Brain pericyte (primary cell): ENCODE measurements around the gene COP1.
"Not testable (repeated sequence)": the region's sequence is repeated elsewhere in the genome, so short reads cannot be mapped to it uniquely, and the experiment has no call there.

Experiments
- DNase-seq: peaks from one replicate; pipeline ENCODE4 v3.0.0-alpha.2; 2012; ENCODE audit warnings: low read depth, low spot score

The COP1 gene

DNA sequence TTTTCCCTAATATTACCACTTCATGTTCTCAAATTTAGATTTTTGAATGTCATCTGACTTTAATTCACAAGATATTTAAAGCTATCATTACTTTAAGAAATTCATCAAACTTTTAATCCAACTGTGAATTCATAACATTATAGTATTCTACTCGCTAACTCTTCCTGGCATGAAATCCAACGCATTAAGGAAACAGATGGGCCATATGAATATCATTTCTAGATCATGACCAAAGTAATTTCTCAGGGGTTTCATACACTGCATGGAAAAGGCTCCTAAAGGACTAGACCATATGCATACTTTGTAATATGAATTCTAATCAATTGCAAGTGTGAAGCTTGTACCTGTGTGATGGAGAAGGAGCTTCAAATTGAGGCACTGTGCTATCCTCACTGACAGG, 72.4 kb downstream of the COP1 start:
- DNase-seq = no peak

DNA sequence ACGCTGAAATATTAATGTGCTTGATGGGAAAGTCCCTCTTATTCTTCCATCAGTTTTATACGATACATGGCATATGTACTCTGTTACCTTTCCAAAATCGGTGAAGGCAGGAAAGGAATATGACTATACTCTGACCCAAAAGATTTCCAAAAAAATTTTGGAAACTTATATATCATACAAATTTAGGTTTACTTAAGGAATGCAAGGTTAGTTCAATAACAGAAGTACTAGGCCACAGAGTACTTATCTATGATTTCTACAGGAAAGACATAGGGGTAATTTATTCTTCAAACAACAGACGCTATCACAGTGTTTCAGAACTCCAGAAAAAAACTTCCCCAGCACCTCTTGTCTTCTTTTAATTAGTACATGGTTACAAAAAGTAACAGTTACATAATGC, 84.8 kb downstream of the COP1 start:
- DNase-seq = no peak

DNA sequence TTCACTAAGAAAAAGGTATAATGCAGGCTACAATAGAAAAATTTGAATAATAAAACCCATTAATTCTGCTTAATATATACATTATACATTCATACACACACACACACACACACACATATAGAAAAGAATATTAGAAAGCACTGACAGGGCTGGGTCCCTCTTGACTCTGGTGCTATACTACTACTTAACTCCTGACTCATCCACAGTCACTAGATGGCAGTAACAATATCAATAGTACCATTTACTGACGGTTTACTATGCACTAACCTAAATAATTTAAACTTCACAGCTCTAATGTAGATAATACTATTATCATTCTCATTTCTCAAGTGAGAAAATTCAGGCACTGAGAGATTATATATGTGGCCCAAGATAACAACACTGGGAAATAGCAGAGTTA, 87.5 kb downstream of the COP1 start:
- no peak for DNase-seq

DNA sequence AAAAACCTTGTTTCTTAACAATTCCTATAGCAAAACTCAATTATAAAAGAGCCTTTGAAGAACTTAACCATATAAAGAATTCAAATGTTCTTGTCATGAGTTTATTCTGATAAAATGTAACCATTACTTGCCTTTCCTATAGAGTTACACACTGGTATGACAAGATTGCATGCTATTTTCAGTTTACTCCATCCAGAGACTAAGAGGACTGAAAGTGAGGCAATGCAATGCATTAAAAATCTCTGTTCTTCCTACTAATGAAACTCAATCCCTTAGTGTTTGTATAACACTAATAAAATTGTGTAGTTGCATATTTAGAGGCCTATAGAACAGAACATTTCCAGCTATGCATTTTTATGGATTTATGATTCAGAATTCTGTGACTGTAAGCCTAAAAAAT, 88.1 kb downstream of the COP1 start:
- no peak for DNase-seq

DNA sequence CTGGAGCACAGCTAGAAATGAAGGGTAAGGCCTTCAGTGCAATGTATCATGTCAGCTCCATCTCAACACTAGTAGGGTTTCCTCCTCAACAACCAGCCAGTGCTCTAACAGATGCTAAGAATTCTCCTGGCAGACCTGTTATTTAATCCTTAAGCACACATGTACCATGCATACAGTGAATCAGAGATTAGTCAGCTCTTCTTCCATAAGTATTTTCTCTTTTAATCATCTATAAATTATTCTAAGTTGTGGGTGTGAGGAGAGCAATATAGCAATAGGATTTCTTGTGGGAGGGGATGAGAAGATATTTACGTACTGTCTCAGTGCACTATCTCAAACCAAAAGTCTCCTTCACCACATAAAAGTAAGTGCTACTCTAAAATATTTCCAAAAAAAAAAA, 95.3 kb downstream of the COP1 start:
- DNase-seq = no peak

DNA sequence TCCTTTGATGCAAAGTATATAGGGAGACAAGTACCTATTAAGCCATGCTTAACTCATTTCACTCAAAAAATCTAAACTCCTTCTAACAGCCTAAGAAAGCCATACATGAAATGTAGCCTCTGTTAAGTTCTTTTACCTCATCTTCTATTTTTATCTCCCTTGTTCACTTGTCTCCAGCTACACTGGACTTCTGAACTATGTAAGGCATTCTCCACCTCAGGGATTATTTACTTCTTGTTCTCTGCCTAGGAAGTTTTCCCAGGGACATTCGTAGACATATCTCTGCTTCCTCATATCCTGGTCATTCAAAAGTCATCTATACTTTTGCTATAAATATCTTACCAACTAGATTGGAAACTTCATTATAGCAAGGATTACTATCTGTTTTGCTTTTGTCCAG, 96.9 kb downstream of the COP1 start:
- no peak for DNase-seq

DNA sequence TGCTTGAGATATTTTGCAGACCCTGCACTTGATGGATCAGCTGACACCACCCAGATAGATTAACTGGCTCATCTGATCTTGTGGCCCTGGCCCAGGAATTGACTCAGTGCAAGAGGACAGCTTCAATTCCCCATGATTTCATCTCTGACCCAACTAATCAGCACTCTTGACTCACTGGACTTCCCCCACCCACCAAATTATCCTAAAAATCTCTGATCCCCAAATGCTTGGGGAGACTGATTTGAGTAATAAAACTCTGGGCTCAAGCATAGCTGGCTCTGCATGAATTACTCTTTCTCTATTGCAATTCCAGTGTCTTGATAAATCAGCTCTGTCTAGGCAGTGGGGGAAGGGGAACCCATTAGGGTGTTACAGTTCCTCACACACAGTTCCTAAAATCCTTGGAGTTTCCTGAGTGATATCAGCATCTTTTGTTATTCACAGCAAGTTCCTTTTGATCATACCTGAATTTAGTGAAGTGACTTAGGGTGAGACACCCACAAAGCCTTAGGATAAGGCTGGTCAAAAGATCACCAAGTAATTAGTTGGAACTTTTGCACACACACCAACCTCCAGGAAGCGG, 104.2 kb downstream of the COP1 start:
- DNase-seq = no peak

DNA sequence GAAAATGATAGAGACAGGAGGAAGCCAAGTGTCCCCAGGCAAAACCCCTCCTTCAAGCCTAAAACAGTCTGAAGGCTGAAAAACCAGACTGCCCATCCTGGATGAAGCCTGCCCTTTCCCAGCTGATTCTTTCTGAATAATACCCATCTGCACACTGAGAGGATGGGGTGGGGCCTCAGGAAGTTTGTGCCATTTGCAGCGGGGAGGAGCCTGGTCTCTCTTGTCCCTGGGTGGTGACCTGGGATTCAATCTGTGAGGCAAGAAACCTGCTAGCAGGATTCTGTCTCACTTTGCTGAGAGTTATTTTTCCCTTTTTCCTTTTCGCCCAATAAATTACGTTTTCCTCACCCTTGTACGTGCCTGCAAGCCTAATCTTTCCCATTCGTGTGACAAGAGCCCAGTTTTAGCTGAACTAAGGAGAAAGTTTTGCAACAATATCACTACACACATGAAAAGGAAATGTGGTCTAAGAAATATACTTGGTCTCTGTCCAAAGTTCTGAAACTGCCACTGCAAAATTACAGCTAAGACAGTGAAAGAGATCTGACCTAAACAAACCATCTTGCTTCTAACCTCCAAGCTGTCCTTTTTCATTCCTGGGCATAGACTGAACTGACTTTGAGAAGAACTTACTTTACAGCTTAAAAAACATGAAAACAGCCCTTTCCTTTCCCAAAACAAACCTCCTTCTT, 105.0 kb downstream of the COP1 start:
- no peak for DNase-seq

DNA sequence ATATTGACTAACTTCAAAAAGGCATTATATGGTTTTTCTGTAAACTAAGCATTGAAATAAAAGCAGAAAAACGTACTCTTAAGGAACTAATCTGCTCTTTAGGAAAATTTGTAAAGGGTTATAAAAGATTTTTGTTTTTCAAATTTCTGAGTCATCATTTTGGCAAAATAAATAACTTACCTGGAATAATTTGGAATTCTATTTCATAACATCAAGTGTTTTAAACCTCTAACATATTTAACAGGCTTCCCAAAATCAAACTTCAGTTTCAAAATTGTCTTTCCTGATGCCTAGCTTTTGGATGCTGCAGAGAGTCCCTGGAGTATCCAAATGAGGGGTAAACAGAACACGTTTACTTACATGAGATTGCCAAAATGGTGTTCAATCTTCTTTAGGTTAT, 108.5 kb downstream of the COP1 start:
- no peak for DNase-seq

DNA sequence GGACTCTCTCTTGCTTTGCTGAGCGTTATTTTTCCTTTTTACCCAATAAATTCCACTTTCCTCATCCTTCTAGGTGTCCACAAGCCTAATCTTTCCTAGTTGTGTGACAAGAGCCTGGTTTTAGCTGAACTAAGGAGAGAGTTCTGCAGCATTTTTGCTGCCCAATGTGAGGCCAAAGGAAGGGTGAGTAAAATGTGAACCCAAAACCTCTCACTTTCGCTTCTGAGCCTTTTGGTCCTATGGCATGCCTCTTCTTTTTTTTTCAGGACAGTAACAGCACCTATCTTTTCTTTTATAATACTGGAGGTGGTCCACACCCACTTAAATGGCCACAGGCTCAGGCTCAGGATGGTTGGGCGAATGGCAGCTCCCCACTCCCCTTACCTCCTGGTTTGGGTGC, 111.1 kb downstream of the COP1 start:
- no peak for DNase-seq

DNA sequence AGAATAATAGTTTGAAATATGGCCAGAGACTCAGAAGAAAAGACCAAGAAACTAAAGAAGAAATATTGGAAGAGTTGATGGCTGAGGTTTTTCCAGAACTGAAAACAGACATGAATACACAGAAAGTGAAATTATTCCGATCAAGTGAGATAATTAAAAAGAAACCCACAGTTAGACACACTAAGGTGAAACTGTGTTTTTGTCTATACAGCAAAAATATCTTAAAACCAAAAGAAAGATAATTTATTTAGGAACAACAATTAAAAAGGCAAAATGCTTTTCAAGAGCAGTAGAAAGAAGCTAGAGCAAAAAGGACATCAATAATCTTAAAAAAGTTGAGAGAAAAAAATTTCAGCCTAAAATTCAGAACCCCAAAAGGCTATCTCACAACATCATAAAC, 116.3 kb downstream of the COP1 start:
- DNase-seq = no peak

DNA sequence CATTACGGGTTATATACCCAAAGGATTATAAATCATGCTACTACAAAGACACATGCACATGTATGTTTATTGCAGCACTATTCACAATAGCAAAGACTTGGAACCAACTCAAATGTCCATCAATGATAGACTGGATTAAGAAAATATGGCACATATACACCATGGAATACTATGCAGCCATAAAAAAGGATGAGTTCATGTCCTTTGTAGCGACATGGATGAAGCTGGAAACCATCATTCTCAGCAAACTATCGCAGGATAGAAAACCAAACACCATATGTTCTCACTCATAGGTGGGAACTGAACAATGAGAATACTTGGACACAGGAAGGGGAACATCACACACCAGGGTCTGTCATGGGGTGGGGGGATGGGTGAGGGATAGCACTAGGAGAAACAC, 119.3 kb downstream of the COP1 start:
- not testable (repeated sequence) for DNase-seq

DNA sequence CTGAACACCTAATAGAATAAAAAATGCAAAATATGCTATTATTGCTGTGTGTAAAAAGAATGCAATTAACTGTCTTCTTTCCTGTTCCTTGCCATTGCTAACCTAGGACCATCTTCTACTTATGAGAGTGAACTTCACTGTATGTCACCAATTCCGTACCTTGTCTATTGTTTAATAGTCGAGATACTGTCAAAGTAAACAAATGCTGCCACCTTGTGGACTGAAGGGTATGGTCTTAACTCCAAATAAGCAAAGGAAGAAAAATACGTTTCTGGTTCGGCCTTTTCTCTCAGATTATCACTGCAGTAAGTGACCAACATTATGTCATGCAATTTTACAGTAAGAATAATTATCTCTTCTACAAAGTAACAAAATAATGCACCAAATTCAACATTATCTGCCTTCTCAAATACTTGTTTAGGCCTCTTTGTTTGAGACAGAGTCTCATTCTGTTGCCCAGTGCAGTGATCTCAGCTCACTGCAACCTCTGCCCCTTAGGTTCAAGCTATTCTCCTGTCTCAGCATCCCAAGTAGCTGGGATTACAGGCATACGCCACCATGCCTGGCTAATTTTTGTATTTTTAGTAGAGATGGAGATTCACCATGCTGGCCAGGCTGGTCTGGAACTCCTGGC, 133.4 kb downstream of the COP1 start:
- peak; percentile 22 for DNase-seq

DNA sequence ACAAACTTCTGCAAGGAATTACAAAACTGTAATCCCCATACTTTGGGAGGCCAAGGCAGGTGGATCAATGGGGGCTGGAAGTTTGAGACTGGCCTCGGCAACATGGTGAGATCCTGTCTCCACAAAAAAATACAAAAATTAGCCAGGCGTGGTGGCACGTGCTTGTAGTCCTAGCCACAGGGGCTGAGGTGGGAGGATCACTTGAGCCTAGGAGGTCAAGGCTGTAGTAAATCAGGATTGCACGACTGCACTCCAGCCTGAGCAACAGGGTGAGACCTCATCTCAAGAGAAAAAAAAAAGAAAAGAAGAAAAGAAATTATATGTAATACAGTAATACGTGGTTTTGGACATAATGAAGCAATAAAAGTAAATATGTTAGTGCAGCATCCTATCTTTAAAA, 138.2 kb downstream of the COP1 start:
- no peak for DNase-seq

DNA sequence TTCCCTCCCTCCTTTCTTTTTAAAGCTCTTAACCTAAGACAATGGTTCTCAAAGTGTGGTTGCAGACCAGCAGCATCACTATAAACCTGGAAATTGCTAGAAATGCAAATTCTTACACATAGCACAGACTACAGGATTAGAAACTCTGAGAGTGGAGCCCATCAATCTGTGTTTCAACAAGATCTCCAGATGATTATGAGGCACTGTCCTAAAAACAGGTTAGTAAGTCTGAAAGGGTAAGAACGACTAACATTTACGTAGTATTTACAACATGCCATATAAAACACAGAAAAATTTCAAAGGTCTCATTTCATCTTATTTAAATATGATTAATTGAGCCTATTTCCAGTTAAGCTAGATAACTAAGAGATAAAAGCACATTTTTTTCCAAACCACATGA, 138.8 kb downstream of the COP1 start:
- DNase-seq = no peak

DNA sequence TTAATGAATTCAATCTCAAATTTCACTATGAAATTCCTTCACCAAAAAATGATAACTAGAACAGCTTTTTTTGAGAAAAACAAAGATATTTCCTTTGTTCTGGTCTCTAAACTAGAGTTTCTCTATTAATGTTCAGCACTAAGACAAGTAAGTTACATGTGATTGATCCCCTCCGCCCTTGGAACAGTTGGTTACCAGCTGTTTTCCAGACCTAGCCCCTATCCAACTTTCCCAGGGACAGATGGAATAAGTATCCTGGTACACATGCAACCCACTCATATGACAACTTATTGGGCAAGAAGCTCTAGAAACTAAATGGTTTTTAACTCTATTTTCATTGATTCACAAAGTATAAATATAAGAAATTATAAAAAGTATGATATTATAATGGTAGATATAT, 140.4 kb downstream of the COP1 start:
- no peak for DNase-seq

DNA sequence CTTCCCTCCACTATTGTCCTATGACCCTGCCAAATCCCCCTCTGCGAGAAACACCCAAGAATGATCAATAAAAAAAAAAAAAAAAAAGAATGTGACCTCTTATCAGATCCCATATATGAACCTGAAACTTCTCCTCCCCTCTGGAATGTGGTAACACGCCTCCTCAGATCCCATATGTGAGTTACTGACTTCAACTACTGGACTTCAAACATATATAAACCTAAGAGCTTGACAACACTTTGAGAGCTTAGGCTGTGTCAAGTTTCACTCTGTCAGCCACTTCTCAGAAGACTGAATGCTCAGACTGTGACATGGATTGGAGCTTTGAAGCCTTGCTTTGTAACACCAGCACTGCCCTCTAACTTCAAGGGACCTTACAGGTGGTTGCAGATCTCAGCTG, 148.4 kb downstream of the COP1 start:
- DNase-seq = no peak

DNA sequence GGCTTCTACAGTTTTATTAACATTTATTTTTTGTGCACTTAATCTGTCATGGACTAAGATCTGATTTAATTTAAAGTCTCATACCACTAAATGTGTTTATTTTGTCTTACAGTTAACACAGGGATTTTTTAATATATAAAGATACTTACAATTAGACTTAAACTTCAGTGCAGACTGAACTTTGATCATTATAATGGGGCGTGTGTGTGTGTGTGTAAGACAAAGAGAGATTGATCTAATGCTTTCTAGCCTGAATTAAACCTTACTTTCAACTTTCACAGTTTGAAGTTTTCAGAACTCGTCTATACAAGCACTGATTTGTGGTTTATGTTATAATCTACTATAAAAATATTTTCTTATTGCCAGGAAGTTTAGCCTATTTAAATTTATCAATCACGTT, 150.8 kb downstream of the COP1 start:
- no peak for DNase-seq

DNA sequence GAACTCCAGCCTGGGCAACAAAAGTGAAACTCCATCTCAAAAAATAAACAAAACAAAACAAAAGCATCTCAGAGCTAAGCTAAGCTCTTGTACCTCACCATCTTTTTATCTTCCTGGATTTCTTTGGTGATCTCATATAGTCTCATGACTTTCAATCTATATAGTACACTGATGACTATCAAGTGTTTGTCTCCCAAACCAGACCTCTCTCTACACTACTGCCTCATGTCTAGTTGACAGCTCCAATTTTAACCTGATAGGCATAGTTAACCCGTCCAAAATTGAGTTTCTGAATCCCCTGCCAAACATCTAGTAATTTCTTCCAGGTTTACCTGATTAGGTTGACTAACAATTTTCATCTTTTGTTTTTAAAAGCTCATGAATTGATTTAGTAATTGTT, 151.7 kb downstream of the COP1 start:
- no peak for DNase-seq

DNA sequence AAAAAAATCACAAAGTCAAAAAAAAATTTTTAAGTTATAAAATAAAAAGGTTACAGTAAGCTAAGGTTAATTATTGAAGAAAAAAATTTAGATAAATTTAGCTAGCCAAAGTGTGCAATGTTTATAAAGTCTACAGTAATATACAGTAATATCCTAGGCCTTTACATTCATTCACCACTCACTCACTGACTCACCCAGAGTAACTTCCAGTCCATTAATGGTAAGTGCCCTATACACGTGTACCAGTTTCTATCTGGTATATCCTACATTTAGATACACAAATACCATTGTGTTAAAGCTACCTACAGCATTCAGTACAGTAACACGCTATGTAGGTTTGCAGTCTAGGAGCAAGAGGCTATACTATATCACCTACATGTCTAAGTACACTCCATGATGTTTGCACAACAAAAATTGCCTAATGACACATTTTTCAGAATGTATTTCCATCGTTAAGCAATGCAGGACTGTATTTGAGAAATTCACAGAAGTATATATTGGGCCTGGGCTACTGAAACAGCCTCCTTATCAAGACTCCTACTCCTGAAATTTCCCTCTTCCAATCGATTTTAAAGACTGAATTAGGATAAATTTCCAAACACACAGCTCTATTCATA, 155.1 kb downstream of the COP1 start:
- no peak for DNase-seq

DNA sequence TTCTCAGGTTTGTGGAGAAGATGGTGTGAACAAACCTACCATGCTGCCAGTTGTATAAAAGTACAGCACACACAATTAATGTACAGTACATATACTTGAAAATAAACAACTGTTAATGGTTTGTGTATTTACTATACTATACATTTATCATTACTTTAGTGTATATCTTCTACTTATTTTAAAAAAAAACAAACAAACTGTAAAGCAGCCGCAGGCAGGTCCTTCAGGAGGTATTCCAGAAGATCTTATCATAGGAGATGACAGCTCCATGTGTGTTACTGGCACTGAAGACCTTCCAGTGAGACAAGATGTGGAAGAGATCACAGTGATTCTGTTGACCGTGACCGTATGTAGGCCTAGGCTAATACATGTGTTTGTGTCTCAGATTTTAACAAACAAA, 155.7 kb downstream of the COP1 start:
- DNase-seq = no peak

DNA sequence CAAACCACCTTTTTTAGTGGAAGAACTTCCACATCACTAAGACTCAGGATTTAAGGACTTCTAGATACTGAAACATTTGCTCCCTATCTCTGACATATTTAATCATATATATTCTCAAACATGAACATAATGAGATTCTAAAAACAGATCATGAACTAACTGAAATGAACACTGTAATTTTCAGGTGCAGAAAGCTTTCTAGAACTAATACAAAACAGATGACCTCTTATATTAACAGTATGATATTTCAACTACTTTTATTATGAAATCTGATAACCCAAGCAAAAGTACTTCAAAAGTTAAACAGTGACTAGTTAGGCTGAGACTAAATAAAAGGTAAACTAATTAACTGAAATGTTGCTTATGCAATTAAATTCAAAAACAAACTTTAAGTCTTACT, 157.5 kb downstream of the COP1 start:
- DNase-seq = no peak

DNA sequence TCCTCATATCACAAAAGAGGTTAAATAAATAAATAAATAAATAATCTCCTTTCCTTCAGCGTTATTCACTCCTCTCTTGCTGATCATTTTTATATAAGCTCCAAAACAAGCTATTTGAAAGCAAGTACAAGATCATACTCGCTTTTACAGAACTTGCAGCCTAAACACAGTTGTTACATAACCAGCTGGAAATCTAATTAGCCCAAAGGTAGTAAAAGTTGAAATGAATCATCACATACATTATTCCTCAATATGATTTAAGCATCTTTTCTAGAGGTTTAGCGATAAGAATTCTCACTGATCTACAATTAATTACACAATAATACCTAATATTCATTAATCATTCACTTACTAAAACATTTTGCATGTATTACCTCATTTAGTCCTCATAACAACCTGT, 160.2 kb downstream of the COP1 start:
- DNase-seq = no peak
